ENCODE data around the gene BEAN1.
"Not testable (repeated sequence)": the region's sequence is repeated elsewhere in the genome, so short reads cannot be mapped to it uniquely, and the experiment has no call there.

BEAN1 gene

GRCh38 chr16:66508914-66509496 is 81.9 kb downstream of the BEAN1 start:
- DNase-seq (ENCODE audit: low read depth in 2 of 2) = no peak

GRCh38 chr16:66509576-66509975 is 82.5 kb downstream of the BEAN1 start:
- DNase-seq (ENCODE audit: low read depth in 2 of 2) = no peak

- no peak for DNase-seq (ENCODE audit: low read depth in 2 of 2)
These were observed 83.2 kb downstream of the BEAN1 start for GRCh38 chr16:66510298-66510697.

GRCh38 chr16:66510711-66511601 is 83.9 kb downstream of the BEAN1 start:
- no peak for DNase-seq (ENCODE audit: low read depth in 2 of 2)

- no peak for DNase-seq (ENCODE audit: low read depth in 2 of 2)
These were observed 84.6 kb downstream of the BEAN1 start for GRCh38 chr16:66511602-66512271.

- DNase-seq (ENCODE audit: low read depth in 2 of 2) = no peak
These were observed 85.4 kb downstream of the BEAN1 start for GRCh38 chr16:66512272-66513110.

- no peak for DNase-seq (ENCODE audit: low read depth in 2 of 2)
These were observed 86.1 kb downstream of the BEAN1 start for GRCh38 chr16:66513111-66513723.

GRCh38 chr16:66514391-66514790 is 87.3 kb downstream of the BEAN1 start:
- not testable (repeated sequence) for DNase-seq (ENCODE audit: low read depth in 2 of 2)

- not testable (repeated sequence) for DNase-seq (ENCODE audit: low read depth in 2 of 2)
These were observed 88.0 kb downstream of the BEAN1 start for GRCh38 chr16:66514980-66515595.

- no peak for DNase-seq (ENCODE audit: low read depth in 2 of 2)
These were observed 88.8 kb downstream of the BEAN1 start for GRCh38 chr16:66515596-66516508.

- no peak for DNase-seq (ENCODE audit: low read depth in 2 of 2)
These were observed 89.4 kb downstream of the BEAN1 start for GRCh38 chr16:66516509-66516807.

GRCh38 chr16:66516808-66517585 is 89.9 kb downstream of the BEAN1 start:
- DNase-seq (ENCODE audit: low read depth in 2 of 2) = peak; percentile 55 to 69

- no peak for DNase-seq (ENCODE audit: low read depth in 2 of 2)
These were observed 90.6 kb downstream of the BEAN1 start for GRCh38 chr16:66517586-66518263.

- no peak for DNase-seq (ENCODE audit: low read depth in 2 of 2)
These were observed 92.6 kb downstream of the BEAN1 start for GRCh38 chr16:66519482-66520373.

- DNase-seq (ENCODE audit: low read depth in 2 of 2) = no peak
These were observed 93.5 kb downstream of the BEAN1 start for GRCh38 chr16:66520406-66521170.

GRCh38 chr16:66521252-66521713 is 94.2 kb downstream of the BEAN1 start:
- no peak for DNase-seq (ENCODE audit: low read depth in 2 of 2)

Data from stimulated activated CD8-positive, alpha-beta memory T cell treated with anti-CD3 and anti-CD28 coated beads, Interleukin-2, amount 100 ng/mL, for 1 hour (primary cell).